Skeletal muscle tissue (tissue), 4 donors: ENCODE measurements around the gene ZCCHC24. TPM values are rescaled to one million over a fixed set of nuclear protein-coding genes. Genes with fewer than 3 reads are reported as not detected.
"Not testable (repeated sequence)": the region's sequence is repeated elsewhere in the genome, so short reads cannot be mapped to it uniquely, and the experiment has no call there.

Experiments used
- H3K27ac ChIP-seq: one replicate; pipeline ENCODE4 v1.7.0; 2013; ENCODE audit warnings: mild to moderate bottlenecking, low read depth, low read length, inconsistent platforms
- H3K27me3 ChIP-seq, 3 donors: one replicate each; pipeline ENCODE4 v1.7.0; 2013; ENCODE audit warnings: low read length in 3 of 3; ENCODE audit not compliant: control insufficient read depth in 3 of 3, insufficient read depth in 3 of 3
- H3K36me3 ChIP-seq, 3 donors: one replicate each; pipeline ENCODE4 v1.7.0; 2013; ENCODE audit warnings: low read length in 3 of 3; ENCODE audit not compliant: control insufficient read depth in 3 of 3, insufficient read depth in 3 of 3
- H3K4me1 ChIP-seq, 3 donors: one replicate each; pipeline ENCODE4 v1.7.0; 2013; ENCODE audit warnings: low read length in 3 of 3, mild to moderate bottlenecking in 3 of 3; ENCODE audit not compliant: control insufficient read depth in 3 of 3, insufficient read depth in 3 of 3
- H3K4me3 ChIP-seq, 3 donors: one replicate each; pipeline ENCODE4 v1.7.0; 2013; ENCODE audit warnings: low read length in 3 of 3
- H3K9ac ChIP-seq, 3 donors: one replicate each; pipeline ENCODE4 v1.7.0; 2013; ENCODE audit warnings: low read length in 3 of 3, mild to moderate bottlenecking in 3 of 3, moderate library complexity in 2 of 3, low read depth in 1 of 3
- H3K9me3 ChIP-seq, 3 donors: one replicate each; pipeline ENCODE4 v1.7.0; 2013; ENCODE audit warnings: low read length in 3 of 3; ENCODE audit not compliant: control insufficient read depth in 3 of 3
- total RNA-seq: library from RNA; depleted of rRNA; stranded (reverse); fragments of >200 nt; gene quantifications from one replicate; pipeline ENCODE4 v1.2.3, GENCODE V29; 2014
- donor health status: Osteomylitis.

The ZCCHC24 gene
- total RNA-seq, 1 donor from 2014 or later, result 20.9 TPM

- Histone ChIP-seq H3K4me1 (peaks cover 0 to 15% (median 14%) of the 10 kb centered on the region in 3 donors), H3K36me3 (no peaks in the 10 kb centered on the region), H3K27ac (no peak overlapping the region), H3K9ac (peak overlapping the region in 2 of 3 donors; percentile 33 to 54), H3K27me3 (no peaks in the 10 kb centered on the region), H3K9me3 (no peaks in the 10 kb centered on the region), H3K4me3 (no peak overlapping the region)
These were observed 109.8 kb downstream of the ZCCHC24 start for GRCh38 chr10:79335470-79336235.

GRCh38 chr10:79335094-79335469 lies 110.3 kb downstream of the ZCCHC24 start:
- Histone ChIP-seq H3K4me3 (no peak overlapping the region), H3K4me1 (peaks cover 0 to 15% (median 12%) of the 10 kb centered on the region in 3 donors), H3K27me3 (no peaks in the 10 kb centered on the region), H3K9me3 (no peaks in the 10 kb centered on the region), H3K9ac (peak overlapping the region in 2 of 3 donors; percentile 33 to 54), H3K36me3 (no peaks in the 10 kb centered on the region), H3K27ac (no peak overlapping the region)

DNA sequence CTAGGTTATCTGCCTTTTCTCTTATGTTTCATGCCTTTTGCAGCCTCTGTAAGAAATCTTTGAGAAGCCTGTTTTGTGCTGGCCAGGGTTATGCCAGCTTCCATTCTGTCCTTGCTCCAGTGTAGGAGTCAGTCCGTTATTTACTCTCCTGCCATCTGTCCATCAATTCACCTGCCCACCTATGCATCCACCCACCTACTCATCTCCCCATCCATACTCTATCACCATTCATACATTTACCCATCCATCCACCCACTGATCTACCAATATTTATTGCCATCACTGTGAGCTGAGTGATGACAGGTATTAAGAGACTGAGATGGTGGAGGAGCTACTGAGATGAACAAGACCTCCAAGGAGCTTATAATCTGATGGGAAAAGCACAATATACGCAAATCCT lies 110.9 kb downstream of the ZCCHC24 start:
- no peak overlapping the region for H3K9ac ChIP-seq
- no peak overlapping the region for H3K4me3 ChIP-seq
- no peak overlapping the region for H3K27ac ChIP-seq
- no peaks in the 10 kb centered on the region for H3K27me3 ChIP-seq
- H3K9me3 ChIP-seq, result no peaks in the 10 kb centered on the region
- H3K4me1 ChIP-seq, result peaks cover 0 to 15% (median 12%) of the 10 kb centered on the region in 3 donors
- no peaks in the 10 kb centered on the region for H3K36me3 ChIP-seq

- Histone ChIP-seq H3K4me1 (peaks cover 0 to 15% (median 12%) of the 10 kb centered on the region in 3 donors), H3K4me3 (no peak overlapping the region), H3K9me3 (no peaks in the 10 kb centered on the region), H3K9ac (no peak overlapping the region), H3K27me3 (no peaks in the 10 kb centered on the region), H3K27ac (no peak overlapping the region), H3K36me3 (no peaks in the 10 kb centered on the region)
These were observed 111.9 kb downstream of the ZCCHC24 start for GRCh38 chr10:79333513-79333912.

DNA sequence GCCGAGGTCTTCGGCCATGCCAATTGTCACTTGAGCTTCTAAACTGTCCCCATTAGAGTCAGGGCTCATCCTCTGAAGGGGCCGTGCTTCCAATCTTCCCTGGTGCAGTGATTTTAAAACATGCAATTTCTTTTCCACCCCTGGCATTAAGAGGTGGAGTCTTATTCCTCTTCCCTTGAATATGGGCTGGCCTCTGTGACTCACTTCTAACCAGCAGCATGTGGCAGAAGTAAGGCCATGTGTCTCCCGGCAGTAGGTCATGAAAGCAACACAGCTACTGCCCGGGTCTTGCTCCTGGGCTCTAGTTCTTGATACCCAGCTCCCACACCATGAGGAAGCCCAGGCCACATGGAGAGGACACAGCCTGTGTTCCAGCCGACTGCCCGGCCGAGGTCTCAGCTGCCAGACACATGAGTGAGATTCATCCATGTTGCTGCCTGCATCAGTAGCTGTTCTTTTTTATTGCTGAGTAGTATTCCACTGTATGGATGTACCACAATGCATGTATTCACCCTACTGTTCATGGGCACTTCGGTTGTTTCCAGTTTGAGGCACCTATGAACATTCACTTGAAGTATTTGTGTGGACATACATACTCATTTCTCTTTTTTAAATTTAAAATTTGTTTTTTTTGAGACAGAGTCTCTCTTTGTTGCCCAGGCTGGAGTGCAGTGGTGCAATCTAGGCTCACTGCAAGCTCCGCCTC lies 112.7 kb downstream of the ZCCHC24 start:
- H3K9me3 ChIP-seq, H3K9ac ChIP-seq, H3K4me3 ChIP-seq, H3K36me3 ChIP-seq, H3K27me3 ChIP-seq, H3K27ac ChIP-seq: not testable (repeated sequence)
- H3K4me1 ChIP-seq, result peaks cover 0 to 15% (median 12%) of the 10 kb centered on the region in 3 donors

Other genes starting within 250 kb of the ZCCHC24 start
- gene PPIF, start 98.2 kb downstream of the ZCCHC24 start, total RNA-seq, result 9.9 TPM
- under 0.01 TPM for gene EIF5AL1, start 66.9 kb upstream of the ZCCHC24 start, total RNA-seq
- gene SFTPA2, start 114.8 kb upstream of the ZCCHC24 start, total RNA-seq, result 0.52 TPM
- not detected for gene SFTPA1, start 165.3 kb upstream of the ZCCHC24 start, total RNA-seq